ENCODE results near the gene SIK2. TPM values are rescaled to one million over a fixed set of nuclear protein-coding genes. Genes with fewer than 3 reads are reported as not detected.
A peak's percentile ranks its signal among the peaks of the same experiment; 100 is the strongest.

The SIK2 gene
- total and polyA plus RNA-seq, 11 donors = 4.1 to 45.8 (median 27.5) TPM

DNA sequence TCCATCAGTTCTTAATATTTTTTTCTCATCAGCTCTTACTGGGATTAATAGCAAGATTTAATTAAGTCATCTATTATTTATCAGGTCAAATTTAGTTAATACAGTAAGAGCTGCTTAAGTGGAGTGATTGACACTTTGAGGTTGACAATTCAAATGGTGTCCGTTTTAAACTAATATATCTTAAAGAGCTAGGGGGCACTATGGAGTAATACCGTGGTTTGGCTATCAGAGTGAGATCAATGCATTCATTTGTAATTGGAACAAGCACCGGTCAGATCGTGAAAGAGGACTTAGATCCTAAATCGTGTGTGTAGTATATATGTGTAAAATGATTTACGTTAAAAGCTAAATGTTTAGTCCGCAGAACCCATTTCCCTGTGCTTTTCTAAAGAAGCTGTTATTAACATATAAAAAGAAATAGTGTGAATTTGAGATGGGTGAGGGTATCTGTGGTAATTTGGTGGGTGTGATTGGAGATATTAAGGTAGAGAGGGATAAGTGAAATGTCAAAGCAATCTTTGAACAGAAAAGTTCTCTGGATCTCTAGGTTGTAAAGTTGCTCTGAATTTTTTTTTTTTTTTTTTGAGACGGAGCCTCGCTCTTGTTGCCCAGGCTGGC, 2.3 kb downstream of the SIK2 start:
- Histone ChIP-seq H3K9me3 (no peaks in the 10 kb centered on the region), H3K36me3 (no peaks in the 10 kb centered on the region), H3K27ac (peak overlapping the region in 5 of 12 donors; percentile 95 to 99 (median 99)), H3K27me3 (no peaks in the 10 kb centered on the region), H3K4me1 (peaks cover 3 to 47% (median 27%) of the 10 kb centered on the region in 12 donors), H3K4me3 (peak overlapping the region in 9 of 12 donors; percentile 69 to 96 (median 87))
- TF ChIP-seq, protein P1, sequence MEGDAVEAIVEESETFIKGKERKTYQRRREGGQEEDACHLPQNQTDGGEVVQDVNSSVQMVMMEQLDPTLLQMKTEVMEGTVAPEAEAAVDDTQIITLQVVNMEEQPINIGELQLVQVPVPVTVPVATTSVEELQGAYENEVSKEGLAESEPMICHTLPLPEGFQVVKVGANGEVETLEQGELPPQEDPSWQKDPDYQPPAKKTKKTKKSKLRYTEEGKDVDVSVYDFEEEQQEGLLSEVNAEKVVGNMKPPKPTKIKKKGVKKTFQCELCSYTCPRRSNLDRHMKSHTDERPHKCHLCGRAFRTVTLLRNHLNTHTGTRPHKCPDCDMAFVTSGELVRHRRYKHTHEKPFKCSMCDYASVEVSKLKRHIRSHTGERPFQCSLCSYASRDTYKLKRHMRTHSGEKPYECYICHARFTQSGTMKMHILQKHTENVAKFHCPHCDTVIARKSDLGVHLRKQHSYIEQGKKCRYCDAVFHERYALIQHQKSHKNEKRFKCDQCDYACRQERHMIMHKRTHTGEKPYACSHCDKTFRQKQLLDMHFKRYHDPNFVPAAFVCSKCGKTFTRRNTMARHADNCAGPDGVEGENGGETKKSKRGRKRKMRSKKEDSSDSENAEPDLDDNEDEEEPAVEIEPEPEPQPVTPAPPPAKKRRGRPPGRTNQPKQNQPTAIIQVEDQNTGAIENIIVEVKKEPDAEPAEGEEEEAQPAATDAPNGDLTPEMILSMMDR (IDR thresholded peaks at IDR 0.05) = peak; percentile 32 to 76 (median 62)
- TF ChIP-seq POLR2A (IDR thresholded peaks at IDR 0.05) = no peak
- no peak for ATAC-seq
- DNase-seq = no peak
- WGBS, 4 donors = 33 to 38% (median 34%) methylated on average over 9 of the region's 9 CpGs
- intact Hi-C loops (cut with DNase I) = loop anchor here in 6 of 10 donors (5.0 to 10.0 kb wide), 6 partner anchors 37 to 238 kb away; partner anchors contain the start of gene PPP2R1B (in 1 of the 6)

DNA sequence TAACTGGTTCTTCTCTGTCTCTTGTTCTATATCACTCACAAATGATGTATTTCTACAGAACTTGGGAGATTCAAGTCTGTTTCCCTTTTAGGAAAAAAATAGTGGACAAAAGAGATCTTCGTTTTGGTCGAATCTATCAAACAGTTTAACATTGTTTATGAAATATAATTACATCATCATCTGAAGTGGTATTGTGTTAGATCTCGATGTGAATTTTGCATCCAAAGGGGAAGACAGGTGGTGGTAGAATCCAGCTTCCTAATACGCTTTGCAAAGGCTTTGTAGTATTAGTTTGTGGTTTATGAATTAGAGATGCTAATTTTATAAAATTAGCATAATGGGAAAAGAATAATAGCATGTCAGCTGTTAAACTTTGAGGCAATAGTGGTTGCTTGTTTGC, 3.4 kb downstream of the SIK2 start:
- no peak for TF ChIP-seq POLR2A (IDR thresholded peaks at IDR 0.05)
- TF ChIP-seq, protein P1 (IDR thresholded peaks at IDR 0.05) = peak in 2 of 12 donors; percentile 6 to 26
- H3K27ac ChIP-seq = no peak overlapping the region
- intact Hi-C loops (cut with DNase I) = loop anchor here in 1 of 10 donors (10.0 kb wide), 1 partner anchor 99 kb away; no protein-coding TSS in a partner anchor

DNA sequence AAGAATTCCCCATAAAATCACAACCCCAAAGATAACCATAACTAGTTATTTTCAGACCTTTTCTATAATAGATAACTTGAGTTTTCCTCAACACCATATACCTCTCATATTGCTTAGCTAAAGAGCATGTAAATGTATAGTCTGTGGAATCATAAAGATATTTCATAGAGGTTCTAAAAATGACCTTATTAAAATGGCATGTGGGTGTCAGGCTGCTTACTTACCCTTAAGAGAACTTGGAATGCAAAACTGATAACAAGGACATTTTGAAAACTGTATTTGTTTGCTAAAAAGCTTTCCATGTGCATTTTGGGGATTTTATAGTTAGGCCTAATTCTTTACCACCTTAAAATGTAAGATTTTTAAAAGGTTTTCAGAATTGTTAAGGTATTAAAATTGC, 4.7 kb downstream of the SIK2 start:
- no peaks in the 10 kb centered on the region for H3K27me3 ChIP-seq
- no peak for DNase-seq
- no peak overlapping the region for H3K4me3 ChIP-seq
- H3K27ac ChIP-seq = no peak overlapping the region
- intact Hi-C loops (cut with DNase I) = loop anchor here in 1 of 10 donors (10.0 kb wide), 1 partner anchor 98 kb away; no protein-coding TSS in a partner anchor
- no peaks in the 10 kb centered on the region for H3K9me3 ChIP-seq
- H3K36me3 ChIP-seq = no peaks in the 10 kb centered on the region
- ATAC-seq = no peak
- peaks cover 0 to 47% (median 29%) of the 10 kb centered on the region in 12 donors for H3K4me1 ChIP-seq
- no peak for TF ChIP-seq POLR2A (IDR thresholded peaks at IDR 0.05)
- TF ChIP-seq, protein P1 (IDR thresholded peaks at IDR 0.05) = no peak

More for the DNA sequence above, 3.4 kb downstream of the SIK2 start:
- Histone ChIP-seq H3K27me3 (no peaks in the 10 kb centered on the region), H3K4me3 (no peak overlapping the region), H3K36me3 (no peaks in the 10 kb centered on the region), H3K4me1 (peaks cover 3 to 47% (median 27%) of the 10 kb centered on the region in 12 donors), H3K9me3 (no peaks in the 10 kb centered on the region)
- ATAC-seq (no peak), DNase-seq (no peak)
- 37 to 52% (median 42%) methylated on average over 4 of the region's 4 CpGs for WGBS, 4 donors

GRCh38 chr11:111607751-111608150, 5.5 kb downstream of the SIK2 start:
- Histone ChIP-seq H3K36me3 (no peaks in the 10 kb centered on the region), H3K9me3 (no peaks in the 10 kb centered on the region), H3K27ac (no peak overlapping the region), H3K4me1 (peaks cover 0 to 53% (median 35%) of the 10 kb centered on the region in 12 donors), H3K4me3 (no peak overlapping the region), H3K27me3 (no peaks in the 10 kb centered on the region)
- intact Hi-C loops (cut with DNase I) = loop anchor here in 1 of 10 donors (10.0 kb wide), 1 partner anchor 97 kb away; no protein-coding TSS in a partner anchor
- ATAC-seq (no peak), DNase-seq (no peak)
- WGBS, 4 donors = 87 to 89% (median 88%) methylated on average over 3 of the region's 3 CpGs
- no peak for TF ChIP-seq POLR2A (IDR thresholded peaks at IDR 0.05)
- TF ChIP-seq, protein P1 (IDR thresholded peaks at IDR 0.05) = no peak
